Chondrocyte (in vitro differentiated cells): ENCODE results near the gene SPIC. TPM values are rescaled to one million over a fixed set of nuclear protein-coding genes. Genes with fewer than 3 reads are reported as not detected.

ENCODE experiments used
- DNase-seq: peaks from one replicate; pipeline ENCODE4 v3.0.0; 2021; ENCODE audit warnings: mixed read lengths, low spot score
- H3K27ac Mint-ChIP-seq: one replicate; pipeline ENCODE4 v1.8.0; 2021; ENCODE audit warnings: mild to moderate bottlenecking, moderate library complexity, mixed read lengths; ENCODE audit not compliant: unreplicated experiment
- H3K27me3 Mint-ChIP-seq: 2 replicates; pipeline ENCODE4 v1.8.0; 2021; ENCODE audit warnings: low read depth, mixed read lengths
- H3K36me3 Mint-ChIP-seq: 2 replicates; pipeline ENCODE4 v1.8.0; 2021; ENCODE audit warnings: low read depth, mixed read lengths
- H3K4me1 Mint-ChIP-seq: 2 replicates; pipeline ENCODE4 v1.8.0; 2021; ENCODE audit warnings: low read depth, mild to moderate bottlenecking, mixed read lengths
- H3K4me3 Mint-ChIP-seq: one replicate; pipeline ENCODE4 v1.8.0; 2021; ENCODE audit warnings: mild to moderate bottlenecking, moderate library complexity, mixed read lengths; ENCODE audit not compliant: unreplicated experiment
- H3K9me3 Mint-ChIP-seq: 2 replicates; pipeline ENCODE4 v1.8.0; 2021; ENCODE audit warnings: low read depth, mixed read lengths
- long read RNA-seq: library from polyadenylated mRNA; stranded (forward); transcript quantifications from one replicate; pipeline ENCODE4 v2.0.0, GENCODE V29; 2021
- total RNA-seq: library from RNA; stranded (reverse); gene quantifications from 3 replicates; pipeline ENCODE4 v1.2.1, GENCODE V29; 2021
- TF ChIP-seq, protein P1 (sequence below): fragments of 200-600 bp; sonication (generic); IDR thresholded peaks from 2 replicates; pipeline ENCODE4 v1.5.0; 2021; ENCODE audit warnings: antibody characterized with exemption, mild to moderate bottlenecking, moderate library complexity

Gene SPIC
- total RNA-seq: not detected in 3 replicates
- long read RNA-seq: 0 reads

DNA sequence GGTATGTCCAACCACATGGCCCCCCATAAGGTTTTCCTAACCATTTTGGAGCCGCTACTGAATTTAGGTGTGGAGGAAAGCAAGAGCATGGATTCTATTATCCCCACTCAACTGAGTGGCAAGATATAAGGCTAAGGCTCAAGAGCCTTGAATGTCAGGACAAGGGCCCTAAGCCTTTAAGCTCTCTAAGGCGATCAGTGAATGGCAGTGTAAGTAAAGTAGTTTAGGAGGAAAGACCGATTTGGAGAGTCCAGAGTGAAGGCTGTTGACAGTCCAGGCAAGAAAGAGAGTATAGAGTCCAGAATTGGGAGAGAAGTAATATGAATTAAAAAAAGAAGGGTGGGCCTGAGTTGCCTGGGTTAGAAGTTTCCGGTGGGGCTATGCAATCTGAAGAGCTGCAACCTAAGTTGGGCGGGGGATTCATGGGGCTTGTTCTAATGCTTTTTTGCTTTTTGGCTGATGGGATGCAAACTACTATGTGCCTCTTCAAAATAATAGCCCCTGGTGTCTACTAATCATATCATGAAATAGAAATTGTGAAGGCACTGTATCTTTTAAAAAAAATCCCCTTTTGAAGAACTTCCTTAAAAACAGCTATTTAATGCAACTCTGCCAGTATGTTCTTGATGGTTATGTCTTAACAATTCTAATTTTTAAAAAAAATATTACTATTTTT lies at the start of gene SPIC:
Gene SPIC, plus strand, starts transcription at position 626 of the 676 bp plus-strand sequence. CDS start 1,569 bp downstream, outside the sequence.
- no peak for DNase-seq
- H3K27ac Mint-ChIP-seq: no peak within 1 kb of the TSS
- no peaks in the 10 kb centered on the region for H3K4me1 Mint-ChIP-seq
- H3K9me3 Mint-ChIP-seq: no peaks in the 10 kb centered on the region
- no peaks in the 10 kb centered on the region for H3K36me3 Mint-ChIP-seq
- no peak within 1 kb of the TSS for H3K4me3 Mint-ChIP-seq
- TF ChIP-seq, protein P1, sequence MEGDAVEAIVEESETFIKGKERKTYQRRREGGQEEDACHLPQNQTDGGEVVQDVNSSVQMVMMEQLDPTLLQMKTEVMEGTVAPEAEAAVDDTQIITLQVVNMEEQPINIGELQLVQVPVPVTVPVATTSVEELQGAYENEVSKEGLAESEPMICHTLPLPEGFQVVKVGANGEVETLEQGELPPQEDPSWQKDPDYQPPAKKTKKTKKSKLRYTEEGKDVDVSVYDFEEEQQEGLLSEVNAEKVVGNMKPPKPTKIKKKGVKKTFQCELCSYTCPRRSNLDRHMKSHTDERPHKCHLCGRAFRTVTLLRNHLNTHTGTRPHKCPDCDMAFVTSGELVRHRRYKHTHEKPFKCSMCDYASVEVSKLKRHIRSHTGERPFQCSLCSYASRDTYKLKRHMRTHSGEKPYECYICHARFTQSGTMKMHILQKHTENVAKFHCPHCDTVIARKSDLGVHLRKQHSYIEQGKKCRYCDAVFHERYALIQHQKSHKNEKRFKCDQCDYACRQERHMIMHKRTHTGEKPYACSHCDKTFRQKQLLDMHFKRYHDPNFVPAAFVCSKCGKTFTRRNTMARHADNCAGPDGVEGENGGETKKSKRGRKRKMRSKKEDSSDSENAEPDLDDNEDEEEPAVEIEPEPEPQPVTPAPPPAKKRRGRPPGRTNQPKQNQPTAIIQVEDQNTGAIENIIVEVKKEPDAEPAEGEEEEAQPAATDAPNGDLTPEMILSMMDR: no peak
- H3K27me3 Mint-ChIP-seq: peaks cover 15% of the 10 kb centered on the region

DNA sequence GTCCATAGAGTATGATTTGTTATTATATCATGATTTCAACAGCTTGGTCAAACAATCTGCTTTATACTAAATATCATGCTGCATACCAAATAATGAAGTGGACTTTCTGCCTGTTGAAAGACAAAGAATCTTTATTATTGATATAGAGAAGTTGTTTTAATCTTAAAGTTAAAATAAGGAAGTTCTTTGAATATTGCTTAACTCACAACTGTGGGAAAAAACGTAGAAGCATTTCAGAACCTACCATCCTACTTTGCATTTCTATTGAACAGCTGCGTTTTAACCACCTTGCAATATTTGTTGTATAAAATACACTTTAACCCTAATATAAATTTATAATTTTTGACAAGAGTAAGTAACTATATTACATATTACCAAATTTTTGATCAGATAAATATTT lies 44.7 kb upstream of the SPIC start:
- no peak for DNase-seq
- no peak overlapping the region for H3K27ac Mint-ChIP-seq
- H3K27me3 Mint-ChIP-seq: peaks cover 5% of the 10 kb centered on the region
- H3K4me1 Mint-ChIP-seq: no peaks in the 10 kb centered on the region
- H3K9me3 Mint-ChIP-seq: no peaks in the 10 kb centered on the region
- TF ChIP-seq, protein P1: no peak
- no peaks in the 10 kb centered on the region for H3K36me3 Mint-ChIP-seq
- no peak overlapping the region for H3K4me3 Mint-ChIP-seq

DNA sequence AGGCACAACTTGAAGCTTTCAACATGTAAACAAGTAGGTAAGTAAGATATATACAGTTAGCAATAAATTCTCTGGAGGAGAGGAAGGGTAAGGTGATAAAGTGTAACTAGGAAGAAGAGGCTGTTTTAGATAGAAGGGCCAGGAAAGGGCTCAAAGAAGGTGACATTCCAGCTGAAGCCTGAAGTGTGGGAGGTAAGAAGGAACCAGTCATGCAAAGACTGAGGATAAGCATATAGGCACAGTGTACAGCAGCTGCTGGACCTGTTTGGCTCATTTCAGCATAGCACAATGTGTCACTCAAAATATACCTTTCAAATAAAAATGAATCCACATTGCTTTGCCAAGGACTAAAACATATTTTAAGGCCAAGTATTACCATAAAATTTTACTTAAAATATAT lies 39.0 kb upstream of the SPIC start:
- TF ChIP-seq, protein P1: no peak
- Mint-ChIP-seq H3K27me3 (peaks cover 6% of the 10 kb centered on the region), H3K4me3 (no peak overlapping the region), H3K27ac (no peak overlapping the region), H3K36me3 (no peaks in the 10 kb centered on the region), H3K4me1 (no peaks in the 10 kb centered on the region), H3K9me3 (no peaks in the 10 kb centered on the region)
- no peak for DNase-seq

DNA sequence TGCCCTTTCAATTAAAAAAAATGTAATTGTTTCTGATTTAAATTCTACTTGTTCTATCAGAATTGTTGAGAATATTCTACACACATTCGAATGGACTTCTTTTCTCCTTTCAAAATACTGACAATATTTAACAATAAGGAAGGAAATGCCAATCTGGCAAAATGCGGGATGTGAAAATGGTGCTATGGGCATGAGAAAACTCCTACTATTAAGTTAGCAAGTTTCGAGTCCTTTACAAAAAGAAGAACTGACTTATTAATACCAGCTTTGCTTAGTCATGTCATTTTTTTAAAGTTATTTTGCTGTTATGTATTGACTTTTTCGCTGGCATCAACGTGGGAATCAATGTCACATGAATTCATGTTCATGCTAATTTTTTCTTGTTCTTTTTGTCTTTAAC lies 35.9 kb upstream of the SPIC start:
- H3K4me1 Mint-ChIP-seq: no peaks in the 10 kb centered on the region
- TF ChIP-seq, protein P1: no peak
- H3K27me3 Mint-ChIP-seq: peaks cover 5% of the 10 kb centered on the region
- H3K36me3 Mint-ChIP-seq: no peaks in the 10 kb centered on the region
- no peak overlapping the region for H3K27ac Mint-ChIP-seq
- no peaks in the 10 kb centered on the region for H3K9me3 Mint-ChIP-seq
- DNase-seq: no peak
- H3K4me3 Mint-ChIP-seq: no peak overlapping the region

DNA sequence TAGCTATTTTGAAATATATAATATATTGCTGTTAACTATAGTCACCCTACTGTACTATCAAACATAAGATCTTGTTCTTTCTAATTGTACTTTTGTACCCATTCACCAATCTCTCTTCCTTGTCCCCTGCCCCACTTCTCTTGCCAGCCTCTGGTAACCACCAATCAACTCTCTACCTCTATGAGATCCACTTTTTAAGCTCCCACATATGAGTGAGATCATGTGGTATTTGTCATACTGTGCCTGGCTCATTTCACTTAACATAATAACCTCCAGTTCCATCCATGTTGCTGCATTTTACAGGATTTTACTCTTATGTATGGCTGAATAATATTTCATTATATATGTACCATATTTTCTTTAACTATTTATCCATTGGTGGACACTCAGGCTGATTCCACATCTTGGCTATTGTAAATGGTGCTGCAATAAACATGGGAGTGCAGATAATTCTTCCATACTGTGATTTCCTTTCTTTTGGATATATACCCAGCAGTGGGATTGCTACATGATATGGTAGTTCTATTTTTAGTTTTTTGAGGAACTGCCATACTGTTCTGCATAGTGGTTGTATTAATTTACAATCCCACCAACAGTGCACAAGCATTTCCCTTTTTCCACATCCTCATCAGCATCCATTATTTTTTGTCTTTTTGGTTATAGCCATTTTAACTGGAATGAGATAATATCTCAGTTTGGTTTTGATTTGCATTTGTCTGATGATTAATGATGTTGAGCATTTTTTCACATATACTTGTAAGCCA lies 33.5 kb upstream of the SPIC start:
- Mint-ChIP-seq H3K9me3 (no peaks in the 10 kb centered on the region), H3K4me1 (no peaks in the 10 kb centered on the region), H3K27me3 (peaks cover 5% of the 10 kb centered on the region), H3K36me3 (no peaks in the 10 kb centered on the region), H3K4me3 (no peak overlapping the region), H3K27ac (no peak overlapping the region)
- TF ChIP-seq, protein P1: no peak
- no peak for DNase-seq
